ENCODE measurements around the gene MRPL11.

The MRPL11 gene

GRCh38 chr11:66457826-66458225 lies 19.2 kb upstream of the MRPL11 start:
- no peak for DNase-seq (ENCODE audit: extremely low read depth, low read depth)
- no peak for TF ChIP-seq CTCF (IDR thresholded peaks at IDR 0.05; ENCODE audit: low read depth, low read length)

- no peak for TF ChIP-seq CTCF (IDR thresholded peaks at IDR 0.05; ENCODE audit: low read depth, low read length)
- no peak for DNase-seq (ENCODE audit: extremely low read depth, low read depth)
Observed at GRCh38 chr11:66454828-66455227, 16.2 kb upstream of the MRPL11 start.

- no peak for DNase-seq (ENCODE audit: extremely low read depth, low read depth)
- no peak for TF ChIP-seq CTCF (IDR thresholded peaks at IDR 0.05; ENCODE audit: low read depth, low read length)
Observed at GRCh38 chr11:66454247-66454646, 15.6 kb upstream of the MRPL11 start.

- TF ChIP-seq CTCF (IDR thresholded peaks at IDR 0.05; ENCODE audit: low read depth, low read length) = no peak
- no peak for DNase-seq (ENCODE audit: extremely low read depth, low read depth)
Observed at GRCh38 chr11:66451663-66452062, 13.0 kb upstream of the MRPL11 start.

GRCh38 chr11:66450560-66450959 lies 11.9 kb upstream of the MRPL11 start:
- TF ChIP-seq CTCF (IDR thresholded peaks at IDR 0.05; ENCODE audit: low read depth, low read length) = no peak
- no peak for DNase-seq (ENCODE audit: extremely low read depth, low read depth)

GRCh38 chr11:66448523-66448922 lies 9.9 kb upstream of the MRPL11 start:
- TF ChIP-seq CTCF (IDR thresholded peaks at IDR 0.05; ENCODE audit: low read depth, low read length) = no peak

GRCh38 chr11:66447012-66447411 lies 8.4 kb upstream of the MRPL11 start:
- no peak for TF ChIP-seq CTCF (IDR thresholded peaks at IDR 0.05; ENCODE audit: low read depth, low read length)
- DNase-seq (ENCODE audit: extremely low read depth, low read depth) = no peak

More at GRCh38 chr11:66448523-66448922, 9.9 kb upstream of the MRPL11 start:
- DNase-seq (ENCODE audit: extremely low read depth, low read depth) = no peak
